ENCODE results near the gene SRRM5.

SRRM5 gene

GRCh38 chr19:43612374-43612773 lies 486 bp downstream of the SRRM5 start:
- Mint-ChIP-seq H3K27me3 (no peaks in the 10 kb centered on the region), H3K9me3 (no peaks in the 10 kb centered on the region), H3K27ac (no peak overlapping the region), H3K36me3 (ENCODE audit: low read depth) (peaks cover 42% of the 10 kb centered on the region), H3K4me1 (ENCODE audit: low read depth) (peaks cover 2% of the 10 kb centered on the region), H3K4me3 (no peak overlapping the region)
- intact Hi-C loops (cut with micrococcal nuclease), result no loop called here

- intact Hi-C loops (cut with micrococcal nuclease), result no loop called here
- Mint-ChIP-seq H3K4me3 (no peak overlapping the region), H3K27me3 (no peaks in the 10 kb centered on the region), H3K4me1 (ENCODE audit: low read depth) (peaks cover 20% of the 10 kb centered on the region), H3K27ac (no peak overlapping the region), H3K9me3 (no peaks in the 10 kb centered on the region), H3K36me3 (ENCODE audit: low read depth) (peaks cover 42% of the 10 kb centered on the region)
Measured at GRCh38 chr19:43616306-43616705, 4.4 kb downstream of the SRRM5 start.

DNA sequence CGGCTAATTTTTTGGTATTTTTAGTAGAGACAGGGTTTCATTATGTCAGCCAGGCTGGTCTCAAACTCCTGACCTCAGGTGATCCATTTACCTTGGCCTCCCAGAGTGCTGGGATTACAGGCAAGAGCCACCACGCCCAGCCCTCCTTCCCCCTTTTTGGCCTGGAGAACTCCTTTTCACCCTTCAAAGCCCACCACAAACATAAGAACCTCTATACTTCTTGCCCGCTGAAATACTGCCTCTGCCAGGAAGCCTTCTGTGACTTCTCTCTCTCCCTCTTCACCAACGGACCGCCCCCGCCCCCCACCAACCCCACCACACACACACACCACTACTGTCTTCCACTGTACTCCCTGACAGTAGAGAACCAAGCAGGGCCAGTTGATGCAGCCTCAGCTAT lies 5.1 kb downstream of the SRRM5 start:
- Mint-ChIP-seq H3K36me3 (ENCODE audit: low read depth) (peaks cover 35% of the 10 kb centered on the region), H3K27ac (no peak overlapping the region), H3K27me3 (no peaks in the 10 kb centered on the region), H3K9me3 (no peaks in the 10 kb centered on the region), H3K4me3 (no peak overlapping the region), H3K4me1 (ENCODE audit: low read depth) (peaks cover 20% of the 10 kb centered on the region)
- intact Hi-C loops (cut with micrococcal nuclease), result no loop called here

DNA sequence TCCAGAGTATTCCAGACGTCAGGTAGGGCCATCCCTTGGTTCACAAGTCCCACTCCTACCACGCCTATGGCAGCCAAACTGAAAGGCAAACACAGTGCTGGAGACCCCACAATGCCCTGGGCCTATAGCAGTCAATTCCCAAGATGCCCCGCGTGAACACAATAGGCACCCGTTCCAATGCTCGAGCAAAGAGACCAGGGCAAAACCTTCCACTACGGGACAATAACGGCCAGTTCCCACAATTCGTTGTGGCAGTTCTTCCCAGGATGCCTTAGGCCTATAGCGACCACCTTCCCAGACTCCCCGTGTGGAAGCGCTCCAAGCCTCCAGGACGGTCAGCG lies 7.0 kb downstream of the SRRM5 start:
- peaks cover 16% of the 10 kb centered on the region for H3K36me3 Mint-ChIP-seq (ENCODE audit: low read depth)
- peak overlapping the region; percentile 97 for H3K27ac Mint-ChIP-seq
- H3K4me1 Mint-ChIP-seq (ENCODE audit: low read depth), result peaks cover 20% of the 10 kb centered on the region
- peak overlapping the region; percentile 96 for H3K4me3 Mint-ChIP-seq
- H3K27me3 Mint-ChIP-seq, result no peaks in the 10 kb centered on the region
- intact Hi-C loops (cut with micrococcal nuclease), result loop anchor here (1.0 kb wide), 1 partner anchor 23 kb away; the partner anchor contains the start of genes IRGQ and ZNF576
- H3K9me3 Mint-ChIP-seq, result no peaks in the 10 kb centered on the region

DNA sequence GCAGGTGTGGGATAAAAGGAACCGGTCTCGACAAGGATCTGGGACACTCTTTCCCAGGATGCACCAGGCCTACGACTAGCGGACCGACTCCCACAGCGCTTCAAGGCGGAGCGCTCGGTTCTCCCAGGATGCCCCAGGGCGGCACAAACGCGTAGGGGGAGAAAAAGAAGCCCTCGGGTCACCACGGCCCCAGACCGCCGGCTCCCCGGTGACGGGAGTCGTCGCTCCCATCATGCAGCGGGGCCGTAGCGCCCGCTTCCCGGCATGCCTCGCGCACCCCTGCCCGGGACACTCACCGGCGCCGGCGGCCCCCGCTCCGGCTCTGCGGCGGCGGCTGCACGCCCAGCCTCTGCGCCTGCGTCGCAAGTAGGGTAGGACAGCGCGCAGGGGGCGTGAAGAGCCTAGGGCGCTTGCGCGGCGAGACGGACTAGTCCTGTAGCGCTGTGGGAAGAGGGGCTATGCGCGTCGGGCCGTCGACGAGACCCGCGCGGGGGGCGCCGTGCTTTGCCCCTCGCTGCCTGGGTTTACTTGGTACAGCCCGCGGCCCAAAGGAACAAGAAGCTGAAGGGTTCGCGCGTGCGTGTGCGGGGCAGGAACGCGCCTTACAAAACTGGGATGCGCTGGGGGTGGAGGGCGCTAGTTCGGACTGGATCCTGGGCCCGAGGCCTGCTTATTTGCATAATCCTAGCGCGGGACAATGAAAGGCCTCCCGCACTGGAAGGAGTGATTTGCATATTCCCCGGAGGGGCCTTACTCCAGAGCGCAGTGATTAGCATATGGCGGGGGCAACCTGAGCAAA lies 7.6 kb downstream of the SRRM5 start, which contains the start of gene ZNF428:
Gene ZNF428, minus strand, starts transcription at position 368 of the 799 bp plus-strand sequence. CDS start 5,325 bp downstream, outside the sequence.
- Mint-ChIP-seq H3K27me3 (peaks cover 2% of the 10 kb centered on the region), H3K9me3 (no peaks in the 10 kb centered on the region), H3K4me3 (peak within 1 kb of the TSS; percentile 96), H3K36me3 (ENCODE audit: low read depth) (peaks cover 10% of the 10 kb centered on the region), H3K4me1 (ENCODE audit: low read depth) (peaks cover 20% of the 10 kb centered on the region), H3K27ac (peak within 1 kb of the TSS; percentile 97)
- intact Hi-C loops (cut with micrococcal nuclease), result loop anchor here (1.0 kb wide), 1 partner anchor 23 kb away; the partner anchor contains the start of genes IRGQ and ZNF576

- peaks cover 9% of the 10 kb centered on the region for H3K36me3 Mint-ChIP-seq (ENCODE audit: low read depth)
- H3K4me3 Mint-ChIP-seq, result peak overlapping the region; percentile 96
- H3K4me1 Mint-ChIP-seq (ENCODE audit: low read depth), result peaks cover 22% of the 10 kb centered on the region
- intact Hi-C loops (cut with micrococcal nuclease), result no loop called here
- H3K27me3 Mint-ChIP-seq, result peaks cover 8% of the 10 kb centered on the region
- peak overlapping the region; percentile 97 for H3K27ac Mint-ChIP-seq
- no peaks in the 10 kb centered on the region for H3K9me3 Mint-ChIP-seq
Measured at GRCh38 chr19:43620061-43621001, 8.4 kb downstream of the SRRM5 start.

GRCh38 chr19:43622070-43622469 lies 10.2 kb downstream of the SRRM5 start:
- H3K4me1 Mint-ChIP-seq (ENCODE audit: low read depth), result peaks cover 39% of the 10 kb centered on the region
- intact Hi-C loops (cut with micrococcal nuclease), result no loop called here

GRCh38 chr19:43622956-43623355 lies 11.1 kb downstream of the SRRM5 start:
- Mint-ChIP-seq H3K36me3 (ENCODE audit: low read depth) (peaks cover 9% of the 10 kb centered on the region), H3K4me3 (no peak overlapping the region), H3K27me3 (peaks cover 32% of the 10 kb centered on the region), H3K27ac (no peak overlapping the region), H3K4me1 (ENCODE audit: low read depth) (peaks cover 39% of the 10 kb centered on the region), H3K9me3 (no peaks in the 10 kb centered on the region)
- intact Hi-C loops (cut with micrococcal nuclease), result no loop called here

More at GRCh38 chr19:43622070-43622469, 10.2 kb downstream of the SRRM5 start:
- no peak overlapping the region for H3K27ac Mint-ChIP-seq
- H3K36me3 Mint-ChIP-seq (ENCODE audit: low read depth), result peaks cover 9% of the 10 kb centered on the region
- peaks cover 23% of the 10 kb centered on the region for H3K27me3 Mint-ChIP-seq
- H3K4me3 Mint-ChIP-seq, result no peak overlapping the region
- H3K9me3 Mint-ChIP-seq, result no peaks in the 10 kb centered on the region

DNA sequence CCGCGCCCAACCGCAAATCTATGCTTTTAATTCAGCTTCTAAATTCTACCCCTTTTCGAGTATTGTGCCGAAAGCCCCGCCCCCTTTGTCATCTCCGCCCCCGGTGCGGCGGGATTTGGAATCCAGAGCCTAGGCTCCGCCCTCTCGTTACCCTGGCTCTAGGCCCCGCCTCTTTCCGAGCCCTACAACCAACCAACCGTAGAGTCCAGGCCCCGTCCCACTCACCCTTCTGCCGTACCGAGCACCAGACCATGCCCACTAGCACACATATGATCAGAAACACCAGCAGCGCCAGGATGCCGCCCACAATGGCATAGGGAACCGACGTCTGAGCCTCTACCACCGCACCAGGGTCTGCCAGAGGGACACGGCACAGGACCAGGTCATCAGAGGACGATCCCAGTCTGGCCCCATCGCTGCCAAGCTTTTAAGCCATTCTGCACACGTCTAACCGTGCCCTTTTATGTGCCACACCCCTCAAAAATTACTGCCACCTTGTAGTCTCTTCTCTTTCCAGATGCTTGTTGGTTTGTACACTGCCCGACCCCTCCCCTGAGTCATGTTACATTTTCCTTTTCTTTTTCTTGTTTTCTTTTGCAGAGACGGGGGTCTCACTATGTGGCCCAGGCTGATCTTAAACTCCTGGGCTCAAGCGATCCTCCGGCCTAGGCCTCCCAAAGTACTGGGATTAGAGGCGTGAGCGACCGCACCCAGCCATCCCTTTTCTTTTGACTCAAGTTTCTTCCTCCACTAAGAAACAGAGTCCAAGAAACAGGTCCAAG lies 12.2 kb downstream of the SRRM5 start:
- Mint-ChIP-seq H3K27me3 (peaks cover 35% of the 10 kb centered on the region), H3K36me3 (ENCODE audit: low read depth) (peaks cover 8% of the 10 kb centered on the region), H3K27ac (no peak overlapping the region), H3K4me1 (ENCODE audit: low read depth) (peaks cover 35% of the 10 kb centered on the region), H3K9me3 (no peaks in the 10 kb centered on the region), H3K4me3 (no peak overlapping the region)
- intact Hi-C loops (cut with micrococcal nuclease), result no loop called here

DNA sequence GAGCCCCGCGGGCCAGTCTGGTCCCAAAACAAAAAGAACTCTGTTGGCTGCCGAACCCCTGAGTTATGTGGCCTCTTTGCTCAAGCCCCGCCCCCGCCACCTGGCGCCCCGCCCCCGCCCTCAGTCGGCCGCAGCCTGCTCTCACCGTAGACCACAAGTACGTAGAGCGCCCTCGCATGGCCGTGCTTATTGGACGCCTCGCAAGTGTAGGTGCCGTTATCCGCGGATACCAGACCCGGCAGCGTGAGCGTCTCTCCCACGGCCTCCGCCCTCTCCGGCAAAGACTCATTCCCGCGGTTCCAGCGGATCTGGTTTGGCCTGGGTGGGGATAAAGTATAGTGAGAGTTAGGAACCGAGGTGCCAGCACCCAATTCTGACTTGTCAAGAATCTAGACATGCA lies 13.0 kb downstream of the SRRM5 start:
- peaks cover 29% of the 10 kb centered on the region for H3K4me1 Mint-ChIP-seq (ENCODE audit: low read depth)
- no peaks in the 10 kb centered on the region for H3K36me3 Mint-ChIP-seq (ENCODE audit: low read depth)
- intact Hi-C loops (cut with micrococcal nuclease), result no loop called here
- H3K4me3 Mint-ChIP-seq, result no peak overlapping the region
- no peaks in the 10 kb centered on the region for H3K9me3 Mint-ChIP-seq
- H3K27me3 Mint-ChIP-seq, result peaks cover 35% of the 10 kb centered on the region
- no peak overlapping the region for H3K27ac Mint-ChIP-seq

DNA sequence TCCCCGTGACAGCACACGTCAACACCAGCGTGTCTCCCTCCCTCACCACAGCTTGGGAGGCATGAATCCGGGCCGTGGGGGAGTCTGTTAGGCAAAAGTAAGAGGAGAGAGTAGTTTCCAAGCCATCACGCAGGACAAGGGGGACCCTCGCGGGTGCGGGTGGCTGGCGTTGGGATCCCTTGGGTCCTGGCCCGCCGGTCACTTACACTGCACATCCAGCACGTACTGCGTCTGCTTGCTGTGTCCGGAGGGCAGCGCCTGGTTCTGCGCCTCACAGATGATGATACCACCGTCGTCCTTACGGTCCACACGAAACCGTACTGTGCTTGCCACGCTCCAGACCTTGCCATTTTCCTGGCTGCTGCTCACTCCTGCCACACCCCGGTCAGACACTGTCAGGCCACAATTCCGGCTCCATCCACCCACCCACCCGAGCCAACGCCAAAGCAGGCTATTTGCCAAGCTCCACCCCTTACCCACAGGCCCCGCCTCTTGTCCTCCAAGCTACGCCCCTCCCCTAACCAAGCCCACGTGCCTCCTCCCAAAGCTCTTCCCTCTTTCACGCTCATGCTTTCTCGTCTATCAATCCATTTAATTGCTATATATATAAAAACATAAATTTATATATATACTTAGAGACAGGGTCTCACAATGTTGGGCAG lies 14.2 kb downstream of the SRRM5 start:
- Mint-ChIP-seq H3K9me3 (no peaks in the 10 kb centered on the region), H3K27ac (peak overlapping the region; percentile 5), H3K27me3 (peaks cover 35% of the 10 kb centered on the region), H3K4me1 (ENCODE audit: low read depth) (peaks cover 19% of the 10 kb centered on the region), H3K36me3 (ENCODE audit: low read depth) (no peaks in the 10 kb centered on the region), H3K4me3 (no peak overlapping the region)
- intact Hi-C loops (cut with micrococcal nuclease), result no loop called here

GRCh38 chr19:43626838-43627237 lies 14.9 kb downstream of the SRRM5 start:
- Mint-ChIP-seq H3K27ac (no peak overlapping the region), H3K4me1 (ENCODE audit: low read depth) (peaks cover 19% of the 10 kb centered on the region), H3K27me3 (peaks cover 35% of the 10 kb centered on the region), H3K4me3 (peak overlapping the region; percentile 18), H3K9me3 (no peaks in the 10 kb centered on the region), H3K36me3 (ENCODE audit: low read depth) (no peaks in the 10 kb centered on the region)
- intact Hi-C loops (cut with micrococcal nuclease), result no loop called here
